Kasumi-1 (cell line): ENCODE results near the gene KLRK1.
"Not testable (repeated sequence)": the region's sequence is repeated elsewhere in the genome, so short reads cannot be mapped to it uniquely, and the experiment has no call there.

Source experiments
- DNase-seq, 2 experiments: peaks; one replicate each; lab custom pipeline; 2025; lab: John Stamatoyannopoulos, UW

The KLRK1 gene

GRCh38 chr12:10389904-10390303 is at the start of gene KLRK1:
KLRK1 (minus strand) TSS chr12:10390041; CDS start chr12:10388810, 1,231 bp downstream.
- DNase-seq: no peak

GRCh38 chr12:10437601-10438000 is 47.8 kb upstream of the KLRK1 start:
- DNase-seq: not testable (repeated sequence)

GRCh38 chr12:10435816-10436215 is 46.0 kb upstream of the KLRK1 start, which contains the start of gene KLRC2:
KLRC2 (minus strand) TSS chr12:10436010; CDS start chr12:10435986, 24 bp downstream.
- peak; percentile 18 to 31 for DNase-seq

- DNase-seq: not testable (repeated sequence)
These were observed 40.8 kb upstream of the KLRK1 start for GRCh38 chr12:10430623-10431022.

GRCh38 chr12:10425938-10426337 is 36.1 kb upstream of the KLRK1 start:
- not testable (repeated sequence) for DNase-seq

GRCh38 chr12:10424260-10424899 is 34.5 kb upstream of the KLRK1 start:
- not testable (repeated sequence) for DNase-seq

GRCh38 chr12:10422159-10422558 is 32.3 kb upstream of the KLRK1 start:
- not testable (repeated sequence) for DNase-seq

GRCh38 chr12:10420334-10420733 is 30.5 kb upstream of the KLRK1 start, which contains the start of gene KLRC3:
KLRC3 (minus strand) TSS chr12:10420595; CDS start chr12:10420550, 45 bp downstream.
- DNase-seq: not testable (repeated sequence)

GRCh38 chr12:10409392-10409791 is 19.6 kb upstream of the KLRK1 start, which contains the start of gene KLRC4:
KLRC4 (minus strand) TSS chr12:10409757; CDS start chr12:10409575, 182 bp downstream.
- peak; percentile 2 to 10 for DNase-seq

- DNase-seq: no peak
These were observed 19.0 kb upstream of the KLRK1 start for GRCh38 chr12:10408842-10409241.

GRCh38 chr12:10406725-10407124 is 16.9 kb upstream of the KLRK1 start:
- DNase-seq: peak; percentile 9 to 25

GRCh38 chr12:10405294-10405693 is 15.5 kb upstream of the KLRK1 start:
- no peak for DNase-seq

- no peak for DNase-seq
These were observed 15.0 kb upstream of the KLRK1 start for GRCh38 chr12:10404798-10405197.

- DNase-seq: no peak
These were observed 11.0 kb upstream of the KLRK1 start for GRCh38 chr12:10400829-10401228.

GRCh38 chr12:10398168-10398567 is 8.3 kb upstream of the KLRK1 start:
- DNase-seq: no peak

- DNase-seq: no peak
These were observed 7.5 kb upstream of the KLRK1 start for GRCh38 chr12:10397296-10397695.

- DNase-seq: not testable (repeated sequence)
These were observed 6.3 kb upstream of the KLRK1 start for GRCh38 chr12:10396176-10396575.

- DNase-seq: peak in 1 of 2 experiments; percentile 3
These were observed 5.7 kb upstream of the KLRK1 start for GRCh38 chr12:10395390-10395998.

GRCh38 chr12:10394531-10395152 is 4.8 kb upstream of the KLRK1 start:
- not testable (repeated sequence) for DNase-seq

GRCh38 chr12:10393291-10393690 is 3.5 kb upstream of the KLRK1 start:
- DNase-seq: no peak

GRCh38 chr12:10392394-10392930 is 2.6 kb upstream of the KLRK1 start:
- peak in 1 of 2 experiments; percentile 6 for DNase-seq

GRCh38 chr12:10390991-10391390 is 1.1 kb upstream of the KLRK1 start:
- not testable (repeated sequence) for DNase-seq
